Measurements from ENCODE around the gene ESRRA.
"Not testable (repeated sequence)": the region's sequence is repeated elsewhere in the genome, so short reads cannot be mapped to it uniquely, and the experiment has no call there.

Gene ESRRA

GRCh38 chr11:64314146-64314804 is 9.0 kb downstream of the ESRRA start:
- no peak for FAIRE-seq

GRCh38 chr11:64314805-64315561 is 9.7 kb downstream of the ESRRA start:
- no peak for FAIRE-seq

DNA sequence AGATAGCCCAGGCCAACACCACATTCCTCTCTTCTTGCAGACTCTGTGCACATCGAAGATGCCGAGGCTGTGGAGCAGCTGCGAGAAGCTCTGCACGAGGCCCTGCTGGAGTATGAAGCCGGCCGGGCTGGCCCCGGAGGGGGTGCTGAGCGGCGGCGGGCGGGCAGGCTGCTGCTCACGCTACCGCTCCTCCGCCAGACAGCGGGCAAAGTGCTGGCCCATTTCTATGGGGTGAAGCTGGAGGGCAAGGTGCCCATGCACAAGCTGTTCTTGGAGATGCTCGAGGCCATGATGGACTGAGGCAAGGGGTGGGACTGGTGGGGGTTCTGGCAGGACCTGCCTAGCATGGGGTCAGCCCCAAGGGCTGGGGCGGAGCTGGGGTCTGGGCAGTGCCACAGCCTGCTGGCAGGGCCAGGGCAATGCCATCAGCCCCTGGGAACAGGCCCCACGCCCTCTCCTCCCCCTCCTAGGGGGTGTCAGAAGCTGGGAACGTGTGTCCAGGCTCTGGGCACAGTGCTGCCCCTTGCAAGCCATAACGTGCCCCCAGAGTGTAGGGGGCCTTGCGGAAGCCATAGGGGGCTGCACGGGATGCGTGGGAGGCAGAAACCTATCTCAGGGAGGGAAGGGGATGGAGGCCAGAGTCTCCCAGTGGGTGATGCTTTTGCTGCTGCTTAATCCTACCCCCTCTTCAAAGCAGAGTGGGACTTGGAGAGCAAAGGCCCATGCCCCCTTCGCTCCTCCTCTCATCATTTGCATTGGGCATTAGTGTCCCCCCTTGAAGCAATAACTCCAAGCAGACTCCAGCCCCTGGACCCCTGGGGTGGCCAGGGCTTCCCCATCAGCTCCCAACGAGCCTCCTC is 10.6 kb downstream of the ESRRA start:
- not testable (repeated sequence) for FAIRE-seq

DNA sequence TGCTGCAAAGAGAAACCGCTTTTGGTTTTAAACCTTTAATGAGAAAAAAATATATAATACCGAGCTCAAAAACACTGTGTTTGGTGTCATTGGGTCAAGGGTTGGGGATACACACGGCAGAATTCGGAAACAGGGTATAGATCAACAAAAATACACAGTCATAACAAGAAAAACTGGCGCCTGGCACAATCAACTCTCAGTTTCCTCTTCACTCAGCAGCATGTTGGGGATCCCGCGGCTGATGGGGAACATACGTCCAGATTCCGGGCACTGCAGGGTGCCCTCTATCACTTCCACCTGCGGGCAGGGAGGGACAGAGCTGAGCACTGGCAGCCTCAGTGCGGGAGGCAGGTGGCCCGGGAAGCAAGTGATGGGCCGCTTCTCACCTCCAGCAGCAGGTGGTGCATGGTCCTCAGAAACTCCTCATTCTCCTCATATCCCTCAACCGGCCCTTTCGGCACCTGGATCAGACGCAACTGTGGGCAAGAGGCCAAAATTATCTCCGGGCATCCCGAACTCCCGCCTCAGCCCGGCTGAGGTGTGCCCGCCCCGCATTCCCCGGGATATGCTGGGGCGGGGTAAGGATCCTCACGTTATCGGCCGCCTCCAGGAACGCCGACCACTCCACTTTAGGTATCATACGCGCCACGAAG is 11.5 kb downstream of the ESRRA start:
- no peak for FAIRE-seq

GRCh38 chr11:64317325-64317960 is 12.1 kb downstream of the ESRRA start, which contains the start of gene TRMT112:
Gene TRMT112, minus strand, starts transcription at chr11:64317559. Its CDS starts 33 bp downstream, at chr11:64317526.
- peak; percentile 97 for FAIRE-seq

DNA sequence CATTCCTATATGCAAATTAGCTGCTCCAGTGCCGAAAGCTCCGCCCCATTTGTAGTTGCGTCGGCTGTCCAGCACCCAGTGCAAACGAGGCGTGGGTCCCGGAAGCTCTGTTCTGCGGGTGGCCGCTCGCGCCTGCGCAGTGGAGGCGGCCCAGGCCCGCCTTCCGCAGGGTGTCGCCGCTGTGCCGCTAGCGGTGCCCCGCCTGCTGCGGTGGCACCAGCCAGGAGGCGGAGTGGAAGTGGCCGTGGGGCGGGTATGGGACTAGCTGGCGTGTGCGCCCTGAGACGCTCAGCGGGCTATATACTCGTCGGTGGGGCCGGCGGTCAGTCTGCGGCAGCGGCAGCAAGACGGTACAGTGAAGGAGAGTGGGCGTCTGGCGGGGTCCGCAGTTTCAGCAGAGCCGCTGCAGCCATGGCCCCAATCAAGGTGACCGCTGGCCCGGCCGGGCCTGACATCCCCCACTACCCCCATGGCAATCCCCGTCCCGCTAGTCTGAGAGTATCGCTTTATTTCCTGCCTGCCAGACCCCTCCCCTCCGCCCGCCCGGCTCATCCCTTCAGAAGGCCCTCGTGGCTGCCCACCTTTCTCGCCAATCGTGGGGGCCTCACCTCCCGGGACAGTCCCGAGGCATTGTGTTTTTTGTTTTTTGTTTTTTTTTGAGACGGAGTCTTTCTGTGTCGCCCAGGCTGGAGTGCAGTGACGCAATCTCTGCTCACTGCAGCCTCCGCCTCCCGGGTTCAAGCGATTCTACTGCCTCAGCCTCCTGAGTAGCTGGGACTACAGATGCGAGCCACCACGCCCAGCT is 12.8 kb downstream of the ESRRA start, which contains the start of gene PRDX5:
PRDX5 (plus strand) TSS at position 161 of the 805 bp plus-strand sequence; CDS start at position 256, 95 bp downstream.
- FAIRE-seq = peak; percentile 48

DNA sequence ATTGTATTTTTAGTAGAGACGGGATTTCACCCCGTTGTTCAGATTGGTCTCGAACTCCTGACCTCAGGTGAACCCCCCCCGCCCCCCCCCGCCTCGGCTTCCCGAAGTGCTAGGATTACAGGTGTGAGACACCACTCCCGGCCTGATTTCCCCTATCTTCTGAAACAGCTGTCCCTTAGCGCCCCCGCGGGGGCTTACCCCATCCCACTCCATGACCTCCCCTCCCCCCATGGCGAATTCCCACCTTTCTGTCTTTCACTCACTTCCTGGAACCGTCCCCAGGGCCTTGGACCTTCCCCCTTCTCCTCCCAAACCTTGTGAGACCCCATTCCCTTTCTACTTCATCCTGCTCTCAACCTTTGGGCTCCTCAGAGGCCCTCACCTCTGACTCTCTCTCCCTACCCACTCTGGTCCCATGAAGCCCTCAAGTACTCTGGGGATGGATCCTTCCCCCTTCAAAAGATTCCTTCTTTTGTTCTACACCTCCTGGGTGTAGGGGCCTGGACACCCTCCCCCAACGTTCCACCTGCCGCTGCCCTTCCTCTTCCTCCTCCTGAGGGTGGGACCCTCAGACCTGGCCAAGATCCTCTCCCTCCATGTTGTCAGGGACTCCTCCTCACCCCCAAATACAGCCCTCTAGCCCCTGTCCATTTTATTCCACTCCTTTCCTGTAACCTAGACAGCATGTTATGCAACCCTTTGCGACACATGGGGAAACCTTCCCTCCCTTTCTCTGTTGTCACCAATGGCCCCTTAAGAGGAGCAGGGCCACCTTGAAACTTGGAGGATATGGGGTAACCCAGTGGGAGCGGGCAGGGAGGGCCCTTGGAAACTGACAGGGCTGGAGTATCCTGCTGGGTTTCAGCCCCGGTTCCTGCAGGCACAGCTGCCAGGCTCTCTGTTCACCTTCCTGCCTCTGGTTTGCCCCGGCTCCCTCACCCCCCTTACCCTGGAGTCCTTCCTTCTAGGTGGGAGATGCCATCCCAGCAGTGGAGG is 13.7 kb downstream of the ESRRA start:
- no peak for FAIRE-seq

- FAIRE-seq = no peak
These were observed 15.2 kb downstream of the ESRRA start for GRCh38 chr11:64320556-64320955.

DNA sequence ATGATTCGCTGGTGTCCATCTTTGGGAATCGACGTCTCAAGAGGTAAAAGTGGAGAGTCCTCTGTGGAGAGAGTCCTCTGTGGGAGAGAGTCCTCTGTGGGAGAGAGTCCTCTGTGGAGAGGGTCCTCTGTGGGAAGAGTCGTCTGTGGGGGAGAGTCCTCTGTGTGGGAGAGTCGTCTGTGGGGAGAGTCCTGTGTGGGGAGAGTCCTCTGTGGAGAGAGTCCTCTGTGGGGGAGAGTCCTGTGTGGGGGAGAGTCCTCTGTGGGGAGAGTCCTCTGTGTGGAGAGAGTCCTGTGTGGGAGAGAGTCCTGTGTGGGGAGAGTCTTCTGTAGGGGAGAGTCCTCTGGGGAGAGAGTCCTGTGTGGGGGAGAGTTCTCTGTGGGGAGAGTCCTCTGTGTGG is 15.7 kb downstream of the ESRRA start:
- no peak for FAIRE-seq

- no peak for FAIRE-seq
These were observed 16.2 kb downstream of the ESRRA start for GRCh38 chr11:64321533-64321932.

DNA sequence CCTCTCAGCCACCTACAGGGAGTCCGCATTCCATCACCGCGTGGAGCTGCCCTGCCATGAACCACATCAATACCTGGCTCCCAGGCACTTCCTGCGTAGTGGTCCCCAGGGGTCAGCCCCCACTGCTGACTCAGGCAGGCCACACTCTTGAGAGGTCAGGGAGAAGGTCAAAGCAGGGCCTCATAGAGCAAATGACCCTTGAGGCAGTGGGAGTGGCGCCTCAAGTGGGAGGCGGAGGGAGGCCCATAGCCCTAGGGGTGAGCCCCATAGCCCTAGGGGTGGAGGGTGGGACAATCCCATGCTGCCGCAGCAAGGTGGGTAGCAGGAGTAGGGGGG is 17.6 kb downstream of the ESRRA start:
- no peak for FAIRE-seq

DNA sequence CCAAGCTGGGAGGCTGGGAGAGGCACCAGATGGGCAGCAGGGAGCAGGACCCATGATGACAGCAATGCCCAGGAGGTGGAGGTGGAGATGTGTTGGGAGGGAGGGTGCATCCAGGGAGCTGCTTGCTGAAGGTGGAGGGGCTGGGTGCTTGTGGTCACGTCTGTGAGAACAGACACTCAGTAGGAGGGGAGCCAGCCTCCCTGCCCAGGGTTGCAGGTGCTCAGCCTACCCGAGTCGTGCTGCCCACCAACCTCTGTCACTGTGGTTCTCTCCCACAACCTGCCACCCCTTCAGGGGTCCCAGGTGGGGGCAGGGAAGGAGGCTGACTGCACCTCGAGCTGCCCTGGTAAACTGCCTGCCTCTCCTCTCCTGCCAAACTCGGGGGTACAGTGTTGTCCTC is 18.0 kb downstream of the ESRRA start:
- no peak for FAIRE-seq

GRCh38 chr11:64323984-64324383 is 18.7 kb downstream of the ESRRA start:
- not testable (repeated sequence) for FAIRE-seq

DNA sequence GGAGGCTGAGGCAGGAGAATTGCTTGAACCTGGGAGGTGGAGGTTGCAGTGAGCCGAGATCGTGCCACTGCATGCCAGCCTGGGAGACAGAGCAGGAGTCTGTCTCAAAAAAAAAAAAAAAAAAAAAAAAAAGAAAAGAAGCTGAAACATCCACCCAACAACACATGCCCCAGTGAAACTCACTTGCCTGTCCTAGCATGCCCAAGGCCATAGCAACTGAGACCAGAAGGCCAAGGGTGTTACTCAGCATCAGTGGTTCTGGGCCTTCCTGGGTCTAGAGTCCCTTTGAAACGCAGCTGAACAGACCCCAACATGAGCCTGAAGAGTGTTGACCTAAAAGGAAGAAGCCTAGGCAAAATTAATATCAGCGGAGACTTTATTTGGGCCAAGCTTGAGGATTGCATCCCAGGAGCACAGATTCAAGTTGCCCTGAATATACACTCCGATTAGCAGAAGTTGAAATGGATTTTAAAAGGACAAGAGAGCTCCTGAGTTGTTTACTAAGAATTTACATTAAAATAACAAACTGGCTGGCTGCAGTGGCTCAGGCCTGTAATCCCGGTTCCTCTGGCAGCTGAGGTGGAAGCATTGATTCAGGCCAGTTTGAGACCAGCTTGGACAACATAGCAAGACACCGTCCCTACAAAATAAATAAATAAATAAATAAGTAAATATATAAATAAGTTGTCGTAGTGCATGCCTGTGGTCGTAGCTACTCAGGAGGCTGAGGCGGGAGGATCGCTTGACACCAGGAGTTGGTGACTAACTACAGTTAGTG is 19.6 kb downstream of the ESRRA start:
- no peak for FAIRE-seq

GRCh38 chr11:64327375-64327774 is 22.1 kb downstream of the ESRRA start:
- no peak for FAIRE-seq

- FAIRE-seq = no peak
These were observed 22.7 kb downstream of the ESRRA start for GRCh38 chr11:64327993-64328392.

GRCh38 chr11:64330888-64331287 is 25.6 kb downstream of the ESRRA start:
- no peak for FAIRE-seq

DNA sequence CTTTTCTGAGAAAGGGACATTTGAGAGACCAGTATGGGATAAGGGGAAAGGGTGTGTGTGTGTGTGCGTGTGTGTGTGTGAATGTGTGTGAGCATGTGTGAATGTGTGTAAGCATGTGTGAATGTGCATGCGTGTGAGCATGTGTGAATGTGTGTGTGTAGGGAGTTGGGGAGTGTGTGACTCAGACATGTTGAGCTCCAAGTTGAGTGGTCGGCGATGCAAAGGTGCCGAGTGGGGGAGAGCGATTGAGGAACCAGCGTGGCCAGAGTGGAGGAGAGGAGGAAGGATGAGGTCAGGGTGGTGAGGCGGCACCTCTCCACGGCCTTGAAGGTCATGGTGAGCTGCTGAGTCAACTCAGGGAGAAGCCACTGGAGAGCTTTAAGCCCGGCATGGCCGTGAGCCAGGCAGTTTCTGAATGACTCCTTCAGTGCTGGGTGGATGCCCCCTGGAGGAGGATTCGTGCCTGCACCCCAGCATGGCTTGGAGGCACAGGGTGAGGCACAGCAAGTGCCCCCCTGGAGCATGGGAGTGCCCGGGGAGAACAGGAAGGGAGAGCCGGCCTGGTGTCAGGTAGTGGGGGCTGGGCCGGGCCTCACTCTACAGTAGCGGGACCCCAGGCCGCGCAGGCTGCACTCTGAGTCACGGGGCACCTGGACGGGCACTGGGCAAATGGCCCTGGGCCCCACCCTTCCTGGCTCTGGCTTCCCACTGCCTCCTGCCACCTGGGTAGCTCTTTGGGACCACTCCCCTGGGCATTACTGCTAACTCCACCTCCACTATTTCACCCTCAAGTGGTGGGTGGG is 26.4 kb downstream of the ESRRA start:
- no peak for FAIRE-seq

- no peak for FAIRE-seq
These were observed 28.2 kb downstream of the ESRRA start for GRCh38 chr11:64333556-64333955.
